Pancreas (tissue), 10 donors: ENCODE measurements around the gene PRKCA. TPM values are rescaled to one million over a fixed set of nuclear protein-coding genes. Genes with fewer than 3 reads are reported as not detected.

ENCODE experiments used
- ATAC-seq, 4 donors: fragments of 200-7000 bp; cut with Tn5 transposase; one replicate each; pipeline versions ENCODE4 v1.8.0 to v1.9.1; 2020; ENCODE audit warnings: mild to moderate bottlenecking in 4 of 4, moderate library complexity in 4 of 4
- DNase-seq, 6 donors: peaks; one replicate each; pipeline ENCODE4 v3.0.0-alpha.2; 2020
- FAIRE-seq: peaks from 2 replicates; lab custom pipeline; 2012; peaks lifted over from hg19 to GRCh38; lab: Jason Lieb, UNC
- H3K27ac ChIP-seq, 4 donors: fragments of 200-600 bp; sonication (generic); 1 replicate in 3 of 4; 2 replicates in 1 of 4; pipeline versions ENCODE4 v1.5.0 to v1.8.0; 2020
- H3K27me3 ChIP-seq, 4 donors: fragments of 200-600 bp; one replicate each; pipeline ENCODE4 v1.8.0; 2021
- H3K36me3 ChIP-seq, 3 donors: fragments of 200-600 bp; sonication (generic) in 1 of 3; one replicate each; pipeline versions ENCODE4 v1.5.0 to v1.8.0; 2020 to 2021
- H3K4me1 ChIP-seq, 3 donors: fragments of 200-600 bp; one replicate each; pipeline ENCODE4 v1.8.0; 2021
- H3K4me3 ChIP-seq, 4 donors: fragments of 200-600 bp; sonication (generic) in 2 of 4; one replicate each; pipeline versions ENCODE4 v1.5.0 to v1.8.0; 2020 to 2021
- H3K9me3 ChIP-seq, 4 donors: fragments of 200-600 bp; one replicate each; pipeline ENCODE4 v1.8.0; 2021
- WGBS, 2 donors: extraction: QIAGEN DNeasy Blood & Tissue Kit; methylation state at CpG; one replicate each; pipeline ENCODE4 v1.1.7; 2013; 5-methylcytosine and 5-hydroxymethylcytosine counted together
- intact Hi-C, 3 donors: fragments of 100-400 bp; cut with DNase I; formaldehyde crosslinking; loops; one replicate each; pipeline versions ENCODE4 v1.11.1 to v1.14.2; 2022
- polyA plus RNA-seq, 2 donors: library from polyadenylated mRNA; stranded (reverse); fragments of 200-250 nt; gene quantifications; one replicate each; pipeline ENCODE4 v1.2.3, GENCODE V29; 2013
- total RNA-seq, 6 donors: library from RNA; stranded (reverse); fragmentation: NEBNext Ultra II Directional in 4 of 6; extraction: Animal tissue kit (Norgen Biotek cat#: 25700) in 4 of 6; gene quantifications; one replicate each; pipeline versions ENCODE4 v1.2.1 to v1.2.4, GENCODE V29; 2021 to 2023
- TF ChIP-seq, protein P1 (sequence below), 4 donors: fragments of 200-600 bp; sonication (generic) in 3 of 4; IDR thresholded peaks; one replicate each; pipeline versions ENCODE4 v1.5.0 to v1.8.0; 2021; ENCODE audit warnings: antibody characterized with exemption in 4 of 4
- donor health status: healthy with polysubstance abuse.
- donor health status: DM: no; HTN: no; CAD: no; lungs with moderate emphysema.
- donor health status: DM: no; HTN: no; CAD: no.
- donor health status: control.
- donor health status: control.
- donor health status: Bipolar disorder and iron deficiency.
- donor health status: DM: yes; HTN: yes; CAD: no.
- donor health status: DM: no; HTN: no; CAD: no.
- donor health status: DM: no; HTN: no; CAD: no.
- donor health status: DM: yes; HTN: yes; CAD: no.

The PRKCA gene
- total and polyA plus RNA-seq, 8 donors: 3.5 to 22.3 (median 10.2) TPM

DNA sequence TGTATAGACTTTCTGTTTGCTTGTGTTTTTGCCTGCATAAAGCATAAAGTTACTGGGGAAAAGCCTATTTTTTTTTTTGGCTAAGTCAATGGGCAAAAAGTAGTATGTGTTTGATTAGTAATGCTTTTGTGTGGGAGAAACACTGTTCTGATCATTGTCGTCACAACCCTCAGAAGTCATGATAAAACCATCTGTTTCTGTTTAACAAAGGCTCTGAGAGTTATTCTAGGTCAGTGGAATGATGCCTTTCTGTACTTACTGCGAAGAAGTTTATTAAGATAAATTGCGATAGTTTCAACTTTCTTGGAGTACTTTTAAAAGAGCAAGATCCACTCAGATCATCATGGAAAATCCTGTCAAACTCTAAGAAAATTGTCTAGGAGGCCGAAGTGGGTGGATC lies 80.9 kb downstream of the PRKCA start:
- DNase-seq (no peak), ATAC-seq (peak in 1 of 4 donors; percentile 46), FAIRE-seq (no peak)
- Histone ChIP-seq H3K27me3 (no peaks in the 10 kb centered on the region), H3K4me3 (no peak overlapping the region), H3K4me1 (peaks cover 0 to 14% (median 4%) of the 10 kb centered on the region in 3 donors), H3K27ac (no peak overlapping the region), H3K9me3 (no peaks in the 10 kb centered on the region), H3K36me3 (no peaks in the 10 kb centered on the region)
- TF ChIP-seq, protein P1, sequence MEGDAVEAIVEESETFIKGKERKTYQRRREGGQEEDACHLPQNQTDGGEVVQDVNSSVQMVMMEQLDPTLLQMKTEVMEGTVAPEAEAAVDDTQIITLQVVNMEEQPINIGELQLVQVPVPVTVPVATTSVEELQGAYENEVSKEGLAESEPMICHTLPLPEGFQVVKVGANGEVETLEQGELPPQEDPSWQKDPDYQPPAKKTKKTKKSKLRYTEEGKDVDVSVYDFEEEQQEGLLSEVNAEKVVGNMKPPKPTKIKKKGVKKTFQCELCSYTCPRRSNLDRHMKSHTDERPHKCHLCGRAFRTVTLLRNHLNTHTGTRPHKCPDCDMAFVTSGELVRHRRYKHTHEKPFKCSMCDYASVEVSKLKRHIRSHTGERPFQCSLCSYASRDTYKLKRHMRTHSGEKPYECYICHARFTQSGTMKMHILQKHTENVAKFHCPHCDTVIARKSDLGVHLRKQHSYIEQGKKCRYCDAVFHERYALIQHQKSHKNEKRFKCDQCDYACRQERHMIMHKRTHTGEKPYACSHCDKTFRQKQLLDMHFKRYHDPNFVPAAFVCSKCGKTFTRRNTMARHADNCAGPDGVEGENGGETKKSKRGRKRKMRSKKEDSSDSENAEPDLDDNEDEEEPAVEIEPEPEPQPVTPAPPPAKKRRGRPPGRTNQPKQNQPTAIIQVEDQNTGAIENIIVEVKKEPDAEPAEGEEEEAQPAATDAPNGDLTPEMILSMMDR (IDR thresholded peaks at IDR 0.05): no peak
- intact Hi-C loops: no loop called here
- 68 to 70% methylated on average over 4 of the region's 4 CpGs for WGBS, 2 donors

DNA sequence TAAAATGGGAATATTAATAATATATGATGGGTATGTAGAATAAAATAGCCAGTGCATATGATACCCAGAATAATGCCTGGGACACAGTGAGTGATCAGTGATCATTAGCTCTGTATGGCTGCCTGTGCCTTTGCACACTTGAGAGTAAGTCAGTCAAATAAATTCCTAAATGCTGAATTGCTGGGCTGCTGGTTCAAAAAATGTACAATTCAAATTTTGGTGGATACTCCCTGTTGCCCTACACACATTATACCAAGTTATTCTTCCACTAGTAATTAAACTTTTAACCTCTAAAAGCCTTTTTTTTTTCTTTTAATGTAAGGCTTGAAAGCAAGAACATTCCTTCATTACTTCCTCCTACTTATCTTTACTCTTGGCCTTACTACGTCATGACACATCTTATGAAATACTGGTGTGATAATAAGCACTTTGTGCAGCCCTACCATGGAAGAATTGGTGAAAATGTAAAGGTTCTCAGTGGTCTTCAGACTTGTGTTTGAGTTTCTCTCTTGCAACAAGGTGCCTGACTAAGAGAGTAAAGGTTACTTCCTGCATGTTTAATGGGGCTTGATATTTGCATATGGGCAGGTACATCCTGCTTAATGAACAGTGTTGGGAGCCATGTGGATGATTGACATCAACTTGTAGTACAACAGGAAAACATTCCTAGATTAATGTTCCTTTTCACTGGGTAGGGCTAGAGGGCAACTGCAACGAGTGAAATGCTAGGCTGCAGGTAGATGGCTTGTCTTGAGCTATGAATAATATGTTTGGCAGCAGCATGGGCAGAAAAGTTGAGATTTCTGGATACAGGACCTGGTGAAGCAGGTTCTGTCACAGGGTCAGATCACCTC lies 84.3 kb downstream of the PRKCA start:
- Histone ChIP-seq H3K4me3 (no peak overlapping the region), H3K4me1 (peaks cover 0 to 14% (median 4%) of the 10 kb centered on the region in 3 donors), H3K27me3 (no peaks in the 10 kb centered on the region), H3K36me3 (no peaks in the 10 kb centered on the region), H3K9me3 (no peaks in the 10 kb centered on the region), H3K27ac (peak overlapping the region in 2 of 4 donors; percentile 19 to 38)
- ATAC-seq (peak; percentile 48 to 89 (median 80)), FAIRE-seq (no peak), DNase-seq (peak in 1 of 6 donors; percentile 25)
- intact Hi-C loops: no loop called here
- WGBS, 2 donors: 5 to 8% methylated on average over 2 of the region's 2 CpGs
- TF ChIP-seq, protein P1 (IDR thresholded peaks at IDR 0.05): no peak

GRCh38 chr17:66387392-66387981 lies 85.1 kb downstream of the PRKCA start:
- intact Hi-C loops: no loop called here
- Histone ChIP-seq H3K4me3 (no peak overlapping the region), H3K4me1 (peaks cover 0 to 14% (median 4%) of the 10 kb centered on the region in 3 donors), H3K9me3 (no peaks in the 10 kb centered on the region), H3K27me3 (no peaks in the 10 kb centered on the region), H3K36me3 (no peaks in the 10 kb centered on the region), H3K27ac (peak overlapping the region in 3 of 4 donors; percentile 11 to 38 (median 19))
- WGBS, 2 donors: 75 to 79% methylated on average over 7 of the region's 7 CpGs
- no peak for ATAC-seq
- no peak for DNase-seq
- TF ChIP-seq, protein P1 (IDR thresholded peaks at IDR 0.05): no peak
- no peak for FAIRE-seq

DNA sequence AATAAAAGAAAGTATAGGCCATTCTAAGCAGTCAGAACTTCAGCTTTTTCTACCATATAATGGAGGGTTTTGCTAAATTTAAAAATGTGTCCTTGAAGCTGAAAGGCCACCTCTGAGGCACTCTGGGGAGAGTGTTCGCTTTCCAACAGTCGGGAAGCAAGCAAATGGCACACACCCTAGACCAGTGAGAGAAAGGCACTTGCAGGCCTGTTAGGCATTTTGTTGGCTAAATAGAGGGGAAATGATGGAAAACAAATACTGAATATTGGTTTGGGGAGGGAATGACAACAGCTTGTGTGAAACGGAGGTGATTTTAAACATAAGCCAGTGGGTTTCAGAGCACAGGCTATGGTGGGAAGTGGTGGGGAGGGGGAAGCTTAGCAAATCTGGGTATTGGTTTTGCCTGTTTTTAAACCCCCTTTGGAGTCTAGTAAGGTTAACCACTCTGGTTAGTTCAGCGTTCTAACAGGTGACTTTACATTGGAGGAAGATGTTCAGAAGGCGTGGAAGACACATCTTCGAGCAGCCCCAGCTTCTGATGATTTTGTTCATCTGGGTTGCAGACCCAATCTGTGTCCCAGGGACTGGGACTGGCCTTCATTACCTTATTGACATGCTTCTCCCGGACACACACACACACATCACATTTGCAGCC lies 90.5 kb downstream of the PRKCA start:
- ATAC-seq: peak in 1 of 4 donors; percentile 36
- TF ChIP-seq, protein P1 (IDR thresholded peaks at IDR 0.05): no peak
- DNase-seq: no peak
- Histone ChIP-seq H3K27ac (no peak overlapping the region), H3K9me3 (no peaks in the 10 kb centered on the region), H3K4me3 (no peak overlapping the region), H3K36me3 (no peaks in the 10 kb centered on the region), H3K4me1 (peaks cover 0 to 4% (median 0%) of the 10 kb centered on the region in 3 donors), H3K27me3 (no peaks in the 10 kb centered on the region)
- no peak for FAIRE-seq
- intact Hi-C loops: no loop called here
- 70% methylated on average over 7 of the region's 7 CpGs for WGBS, 2 donors
